ENCODE measurements around the gene FGA. TPM values are rescaled to one million over a fixed set of nuclear protein-coding genes. Genes with fewer than 3 reads are reported as not detected.

Gene FGA
- total RNA-seq = not detected

DNA sequence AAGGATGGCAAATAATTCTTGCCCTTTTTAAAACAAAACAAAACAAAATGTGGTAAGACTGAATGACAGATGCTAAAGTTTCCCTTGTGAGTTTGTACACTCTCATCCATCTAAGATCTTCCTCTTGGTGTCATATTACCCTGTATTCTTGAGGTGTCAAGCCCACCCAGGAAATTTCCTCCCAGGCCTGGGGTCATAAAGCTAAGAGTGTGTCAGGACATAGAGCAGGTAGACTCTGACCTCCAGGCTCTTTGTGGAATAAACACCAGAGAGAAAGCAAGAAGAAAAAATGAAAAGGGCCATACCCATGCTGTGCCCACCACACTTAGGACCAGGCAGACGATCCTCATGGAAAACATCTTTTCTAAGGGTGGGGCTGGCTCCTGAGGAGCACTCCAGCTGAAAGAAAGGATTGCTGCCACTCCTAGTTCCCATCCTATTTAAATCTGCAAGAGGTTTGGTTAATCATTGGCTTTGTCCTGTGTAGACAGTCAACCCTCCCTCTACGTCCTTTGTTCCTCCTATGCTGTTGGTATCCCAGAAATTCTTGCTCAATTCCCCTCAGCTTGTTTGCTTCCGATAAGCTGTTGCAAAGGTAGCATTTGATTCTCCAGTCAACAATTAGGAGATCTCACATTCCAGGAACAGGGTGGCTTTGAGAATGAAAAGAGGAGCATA lies at the start of gene FGA:
Gene FGA (minus strand): TSS at position 414 of the 678 bp plus-strand sequence. CDS start 55 bp downstream, at position 359.
- Mint-ChIP-seq H3K36me3 (no peaks in the 10 kb centered on the region), H3K9me3 (no peaks in the 10 kb centered on the region), H3K27ac (peak within 1 kb of the TSS in 1 of 2 donors; percentile 41)
- DNase-seq (ENCODE audit: low spot score in 2 of 2) (no peak), ATAC-seq (no peak)

DNA sequence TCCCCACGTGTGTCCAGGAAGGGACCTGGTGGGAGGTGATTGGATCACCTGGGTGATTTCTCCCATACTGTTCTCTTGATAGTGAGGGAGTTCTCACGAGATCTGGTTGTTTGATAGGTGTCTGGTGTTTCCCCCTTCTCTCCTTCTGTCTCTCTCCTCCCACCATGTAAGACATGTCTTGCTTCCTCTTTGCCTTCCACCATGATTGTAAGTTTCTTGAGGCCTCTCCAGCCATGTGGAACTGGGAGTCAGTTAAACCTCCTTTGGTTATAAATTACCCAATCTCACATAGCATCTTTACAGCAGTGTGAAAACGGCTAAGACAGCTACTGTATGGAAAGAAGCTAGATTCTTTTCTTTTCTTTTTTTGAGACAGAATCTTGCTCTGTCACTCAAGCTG lies 43.5 kb upstream of the FGA start:
- Mint-ChIP-seq H3K36me3 (no peaks in the 10 kb centered on the region), H3K27ac (no peak overlapping the region), H3K9me3 (no peaks in the 10 kb centered on the region)
- ATAC-seq (no peak), DNase-seq (ENCODE audit: low spot score in 2 of 2) (no peak)

- no peak for ATAC-seq
- DNase-seq (ENCODE audit: low spot score in 2 of 2) = no peak
- H3K9me3 Mint-ChIP-seq = no peaks in the 10 kb centered on the region
- H3K27ac Mint-ChIP-seq = no peak overlapping the region
- H3K36me3 Mint-ChIP-seq = no peaks in the 10 kb centered on the region
These were observed 41.3 kb upstream of the FGA start for GRCh38 chr4:154631828-154632227.

- no peak overlapping the region for H3K27ac Mint-ChIP-seq
- no peaks in the 10 kb centered on the region for H3K36me3 Mint-ChIP-seq
- ATAC-seq (no peak), DNase-seq (ENCODE audit: low spot score in 2 of 2) (no peak)
- no peaks in the 10 kb centered on the region for H3K9me3 Mint-ChIP-seq
These were observed 39.8 kb upstream of the FGA start for GRCh38 chr4:154630324-154630723.

GRCh38 chr4:154626793-154627484 lies 36.4 kb upstream of the FGA start:
- H3K27ac Mint-ChIP-seq = no peak overlapping the region
- ATAC-seq = peak; percentile 94 to 98
- H3K36me3 Mint-ChIP-seq = no peaks in the 10 kb centered on the region

GRCh38 chr4:154625971-154626370 lies 35.4 kb upstream of the FGA start:
- ATAC-seq = no peak
- H3K27ac Mint-ChIP-seq = no peak overlapping the region
- no peaks in the 10 kb centered on the region for H3K36me3 Mint-ChIP-seq
- H3K9me3 Mint-ChIP-seq = no peaks in the 10 kb centered on the region
- DNase-seq (ENCODE audit: low spot score in 2 of 2) = no peak

More at GRCh38 chr4:154626793-154627484, 36.4 kb upstream of the FGA start:
- no peaks in the 10 kb centered on the region for H3K9me3 Mint-ChIP-seq
- peak; percentile 60 to 68 for DNase-seq (ENCODE audit: low spot score in 2 of 2)

DNA sequence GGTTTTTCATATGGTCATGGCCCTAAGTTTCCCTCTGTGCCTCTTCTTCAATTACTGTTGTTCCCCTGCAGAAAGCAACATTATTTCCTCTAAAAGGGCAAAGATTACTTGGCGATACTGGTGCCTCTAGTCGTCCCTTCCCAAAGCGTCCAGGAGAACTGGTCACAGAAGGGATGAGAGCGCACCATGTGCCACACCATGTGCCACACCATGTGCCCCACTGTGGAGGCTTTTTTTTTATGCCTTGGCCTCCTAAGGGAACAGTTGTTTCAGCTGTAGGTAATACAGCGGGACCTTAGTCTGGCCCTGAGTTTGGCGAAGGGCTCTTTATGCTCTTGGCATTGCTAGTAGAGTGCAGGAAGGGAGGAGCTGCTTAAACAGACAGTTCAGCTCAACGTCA lies 33.5 kb upstream of the FGA start:
- H3K9me3 Mint-ChIP-seq = no peaks in the 10 kb centered on the region
- no peaks in the 10 kb centered on the region for H3K36me3 Mint-ChIP-seq
- ATAC-seq (no peak), DNase-seq (ENCODE audit: low spot score in 2 of 2) (no peak)
- no peak overlapping the region for H3K27ac Mint-ChIP-seq

DNA sequence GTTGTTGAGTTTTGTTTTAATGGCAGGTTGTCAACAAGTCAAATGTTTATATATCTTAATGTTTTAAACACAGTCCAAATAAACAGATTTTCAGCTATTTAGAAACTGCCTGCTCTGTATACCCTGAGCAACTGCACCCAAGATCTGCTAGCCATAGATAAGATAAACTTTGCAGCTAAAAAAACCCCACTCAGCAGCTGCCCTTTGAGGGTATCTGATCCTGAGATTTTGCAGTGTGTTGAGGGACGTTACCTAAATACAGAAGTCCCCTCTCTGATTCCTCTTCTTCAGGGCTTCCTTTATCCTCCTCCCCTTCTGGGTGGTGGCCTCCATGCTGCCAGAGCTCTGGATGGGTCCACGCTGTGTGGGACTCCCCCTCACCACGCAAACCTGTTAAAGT lies 32.9 kb upstream of the FGA start:
- ATAC-seq = no peak
- DNase-seq (ENCODE audit: low spot score in 2 of 2) = no peak
- no peaks in the 10 kb centered on the region for H3K9me3 Mint-ChIP-seq
- no peak overlapping the region for H3K27ac Mint-ChIP-seq
- H3K36me3 Mint-ChIP-seq = no peaks in the 10 kb centered on the region

GRCh38 chr4:154622598-154622997 lies 32.1 kb upstream of the FGA start:
- Mint-ChIP-seq H3K27ac (no peak overlapping the region), H3K36me3 (no peaks in the 10 kb centered on the region), H3K9me3 (no peaks in the 10 kb centered on the region)
- peak; percentile 26 to 51 for ATAC-seq
- DNase-seq (ENCODE audit: low spot score in 2 of 2) = peak in 1 of 2 donors; percentile 12

DNA sequence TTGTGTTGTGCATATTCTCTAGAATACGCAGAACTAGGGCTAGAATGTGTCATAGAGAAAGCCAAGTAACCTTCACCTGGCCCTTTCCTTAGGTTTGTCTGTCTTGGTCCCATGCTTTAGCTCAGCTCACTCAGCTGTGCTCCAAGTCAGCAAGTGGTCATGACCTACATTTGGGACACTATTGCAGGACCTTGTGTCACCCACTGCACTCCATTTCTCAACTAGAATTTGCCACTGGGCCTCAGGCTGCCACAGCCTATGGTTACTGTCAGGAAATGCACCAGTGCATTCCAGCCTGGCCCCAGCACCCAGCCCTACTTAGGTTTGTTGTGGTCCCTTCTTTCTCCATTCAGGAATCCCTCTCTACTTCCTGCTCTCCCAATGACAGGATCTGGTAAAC lies 29.6 kb upstream of the FGA start:
- H3K27ac Mint-ChIP-seq = no peak overlapping the region
- peaks cover 0 to 6% of the 10 kb centered on the region in 2 donors for H3K36me3 Mint-ChIP-seq
- DNase-seq (ENCODE audit: low spot score in 2 of 2) (no peak), ATAC-seq (no peak)
- H3K9me3 Mint-ChIP-seq = no peaks in the 10 kb centered on the region

DNA sequence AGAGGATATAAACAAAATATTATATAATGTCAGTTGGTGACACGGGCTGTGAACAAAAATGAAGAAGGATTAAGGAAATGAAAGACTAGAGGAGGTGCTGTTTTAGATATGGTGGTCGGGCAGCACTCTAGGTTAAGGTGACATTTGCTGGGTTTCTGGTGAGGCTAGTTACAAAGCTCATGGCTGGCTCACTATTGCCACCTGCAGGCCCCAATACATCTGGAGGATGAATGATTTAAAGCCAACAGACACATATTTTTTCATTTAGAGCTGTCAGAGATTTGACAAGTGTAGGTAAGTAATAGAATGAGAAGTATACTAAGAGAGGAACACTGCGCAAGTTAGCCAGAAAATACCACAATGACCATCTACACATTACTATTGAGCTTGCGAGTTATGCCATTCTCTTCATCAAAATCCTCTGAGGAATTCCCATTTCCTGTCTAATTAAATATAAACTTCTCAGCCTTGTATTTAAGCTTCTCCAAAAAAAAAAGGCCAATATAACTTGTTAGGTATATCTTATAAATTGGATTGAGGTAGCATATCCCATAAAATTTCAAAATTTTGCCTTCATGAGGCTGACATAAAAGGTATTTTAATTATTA lies 28.3 kb upstream of the FGA start:
- Mint-ChIP-seq H3K27ac (no peak overlapping the region), H3K36me3 (peaks cover 0 to 6% of the 10 kb centered on the region in 2 donors), H3K9me3 (no peaks in the 10 kb centered on the region)
- ATAC-seq (peak; percentile 49 to 76), DNase-seq (ENCODE audit: low spot score in 2 of 2) (peak in 1 of 2 donors; percentile 54)

DNA sequence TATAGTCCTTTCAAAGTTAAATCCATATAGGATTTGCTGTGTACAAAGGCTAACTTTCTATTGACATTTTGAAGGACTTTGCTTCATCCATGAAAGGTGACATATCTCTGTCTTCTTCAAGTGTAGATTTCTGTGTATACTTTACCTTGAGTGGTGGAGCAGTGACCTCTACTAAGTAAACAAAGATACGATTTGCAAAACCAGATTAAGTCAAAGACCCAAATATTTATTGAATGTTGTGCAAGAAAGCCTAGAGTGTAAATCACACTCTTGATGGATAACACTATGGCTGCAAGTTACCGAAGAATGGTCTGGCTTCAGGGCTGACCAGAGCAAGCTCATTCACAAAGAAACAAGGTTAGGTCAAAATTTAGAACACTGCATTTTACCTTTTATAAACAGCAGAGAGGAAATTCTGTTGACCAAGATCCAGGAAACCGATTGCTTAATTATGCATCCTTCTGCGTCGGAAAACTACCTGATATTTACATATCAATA lies 27.3 kb upstream of the FGA start:
- DNase-seq (ENCODE audit: low spot score in 2 of 2) (no peak), ATAC-seq (no peak)
- H3K9me3 Mint-ChIP-seq = no peaks in the 10 kb centered on the region
- H3K36me3 Mint-ChIP-seq = peaks cover 0 to 6% of the 10 kb centered on the region in 2 donors
- H3K27ac Mint-ChIP-seq = no peak overlapping the region

- ATAC-seq = peak in 1 of 2 donors; percentile 24
- no peak overlapping the region for H3K27ac Mint-ChIP-seq
- H3K36me3 Mint-ChIP-seq = peaks cover 0 to 6% of the 10 kb centered on the region in 2 donors
These were observed 26.2 kb upstream of the FGA start for GRCh38 chr4:154616731-154617130.

GRCh38 chr4:154616287-154616686 lies 25.7 kb upstream of the FGA start:
- Mint-ChIP-seq H3K27ac (no peak overlapping the region), H3K36me3 (peaks cover 0 to 6% of the 10 kb centered on the region in 2 donors), H3K9me3 (no peaks in the 10 kb centered on the region)
- no peak for DNase-seq (ENCODE audit: low spot score in 2 of 2)
- no peak for ATAC-seq

More at GRCh38 chr4:154616731-154617130, 26.2 kb upstream of the FGA start:
- DNase-seq (ENCODE audit: low spot score in 2 of 2) = no peak
- no peaks in the 10 kb centered on the region for H3K9me3 Mint-ChIP-seq

DNA sequence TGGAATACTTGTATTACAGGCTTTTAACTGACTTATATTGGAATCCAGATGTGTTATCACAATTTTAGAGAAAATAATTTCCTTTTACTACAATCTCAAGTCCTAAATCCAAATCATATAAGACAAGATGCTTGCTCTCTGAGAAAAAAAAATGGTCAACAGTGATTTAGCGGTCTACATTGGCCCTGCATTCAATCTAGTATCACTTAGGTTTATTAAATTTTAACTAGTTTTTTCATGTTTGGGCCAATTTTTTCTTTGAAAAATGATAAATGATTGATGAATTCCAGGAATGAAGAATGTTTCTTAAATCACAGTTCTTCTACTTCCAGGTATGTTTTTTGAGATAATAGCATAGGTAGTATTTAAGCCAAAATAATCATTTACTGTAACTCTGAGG lies 24.7 kb upstream of the FGA start:
- no peaks in the 10 kb centered on the region for H3K9me3 Mint-ChIP-seq
- no peak overlapping the region for H3K27ac Mint-ChIP-seq

DNA sequence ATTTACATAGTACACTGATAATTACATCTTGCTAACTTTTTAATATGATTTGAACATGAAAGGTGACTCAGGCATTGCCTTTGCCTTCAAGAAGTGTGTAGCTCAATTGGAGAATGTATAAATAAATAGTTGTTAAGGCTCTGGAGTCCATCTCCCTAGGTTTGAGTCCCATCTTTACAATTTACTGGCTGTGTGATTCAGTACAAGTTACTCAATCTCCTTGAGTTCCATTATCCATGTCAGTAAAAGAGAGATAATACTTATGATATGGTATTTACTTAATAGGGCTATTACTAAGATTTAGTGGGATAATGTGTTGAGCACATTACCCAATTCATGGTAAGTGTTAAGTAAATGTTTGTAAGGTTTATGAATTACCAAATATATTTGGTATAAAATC lies 23.8 kb upstream of the FGA start:
- no peaks in the 10 kb centered on the region for H3K9me3 Mint-ChIP-seq
- DNase-seq (ENCODE audit: low spot score in 2 of 2) = no peak

More for the DNA sequence above, 24.7 kb upstream of the FGA start:
- H3K36me3 Mint-ChIP-seq = peaks cover 0 to 6% of the 10 kb centered on the region in 2 donors
- DNase-seq (ENCODE audit: low spot score in 2 of 2) (no peak), ATAC-seq (no peak)

More for the DNA sequence above, 23.8 kb upstream of the FGA start:
- H3K27ac Mint-ChIP-seq = no peak overlapping the region
- peaks cover 0 to 6% of the 10 kb centered on the region in 2 donors for H3K36me3 Mint-ChIP-seq
- ATAC-seq = no peak
